NCI-H2029 (cell line): ENCODE data around the gene RBMS1.

Experiments
- DNase-seq: peaks from one replicate; lab custom pipeline; 2025; lab: John Stamatoyannopoulos, UW

Gene RBMS1

DNA sequence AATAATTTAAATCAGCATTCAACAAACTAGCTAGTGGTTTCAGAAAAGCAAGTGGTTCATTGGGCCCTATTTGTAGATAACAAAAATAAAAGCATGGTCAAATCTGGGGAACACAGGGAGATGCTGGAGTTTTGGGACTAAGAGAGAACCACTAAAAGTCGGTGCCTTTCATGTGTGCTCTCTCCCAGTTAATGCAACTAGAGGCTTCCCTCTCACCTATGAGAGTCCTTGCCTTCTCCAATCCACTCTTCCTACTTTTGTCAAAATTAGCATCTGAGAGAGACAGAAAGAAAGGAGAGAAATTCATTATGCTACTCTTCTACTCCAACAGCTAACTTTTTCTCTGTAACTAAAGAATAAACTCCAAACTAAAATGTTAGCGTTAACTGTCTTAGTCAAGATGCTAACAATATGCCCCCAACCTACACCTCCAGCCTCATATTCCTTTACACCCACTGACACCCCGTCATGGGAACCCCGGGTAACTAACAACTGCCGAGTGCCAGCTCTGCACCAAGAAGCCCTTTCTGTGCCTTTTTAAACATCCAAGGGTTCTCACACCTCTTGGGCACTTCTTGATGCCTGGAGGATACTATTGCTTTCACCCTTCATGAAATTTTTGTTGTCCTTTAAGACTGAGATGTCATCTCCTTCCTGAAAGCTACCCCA, 133.4 kb downstream of the RBMS1 start:
- no peak for DNase-seq

DNA sequence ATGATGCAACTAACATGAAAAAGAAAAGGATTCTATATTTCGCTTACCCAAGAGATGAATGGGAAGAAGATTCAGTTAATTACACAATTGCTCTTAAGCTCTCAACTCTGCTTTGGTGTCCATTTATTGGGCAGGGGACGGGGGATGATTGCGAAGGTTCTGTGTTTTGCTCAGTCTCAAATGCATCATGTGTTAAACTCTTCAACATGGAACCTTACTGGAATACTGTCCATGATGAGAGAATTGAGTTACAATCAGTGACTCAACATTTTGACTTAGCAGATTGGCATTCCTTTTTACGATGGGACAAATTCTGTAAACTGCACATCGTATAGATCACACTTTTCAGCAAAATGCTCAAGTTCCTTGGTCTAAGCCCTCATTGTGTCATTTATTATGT, 135.6 kb downstream of the RBMS1 start:
- no peak for DNase-seq

DNA sequence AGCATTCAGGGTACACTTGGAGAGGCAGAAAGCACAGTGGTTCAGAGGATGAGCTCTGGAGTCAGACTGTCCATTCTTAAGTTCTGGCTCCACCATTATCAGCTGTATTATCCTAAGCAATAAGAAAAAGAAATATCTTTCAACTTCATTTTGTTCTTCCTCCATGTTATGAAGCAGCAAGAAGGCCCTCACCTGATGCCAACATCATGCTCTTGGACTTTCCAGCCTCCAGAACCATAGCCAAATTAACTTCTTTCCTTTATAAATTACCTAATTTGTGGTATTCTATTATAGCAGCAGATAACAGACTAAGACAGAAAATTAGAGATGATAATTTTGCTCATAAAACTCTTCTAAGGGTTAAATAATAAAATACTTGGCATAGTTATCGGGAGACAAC, 137.1 kb downstream of the RBMS1 start:
- no peak for DNase-seq

DNA sequence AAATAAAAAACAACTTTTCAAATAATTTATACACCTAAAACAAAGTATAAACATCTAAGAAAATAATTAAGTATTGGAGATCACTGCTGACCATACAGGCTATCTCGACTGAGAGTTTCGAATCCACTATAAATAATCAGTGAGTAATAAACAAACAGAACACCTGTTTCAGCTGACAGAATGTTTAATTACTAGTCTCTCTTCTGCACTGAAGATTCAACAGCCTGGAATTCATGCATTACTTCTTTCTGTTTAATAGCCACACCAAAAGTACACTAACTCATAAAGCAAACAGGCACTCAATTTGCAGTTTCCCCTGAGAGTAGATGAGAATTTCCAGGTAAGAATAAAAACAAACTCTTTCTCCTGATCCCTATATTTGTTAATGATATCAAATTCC, 138.5 kb downstream of the RBMS1 start:
- DNase-seq = no peak

DNA sequence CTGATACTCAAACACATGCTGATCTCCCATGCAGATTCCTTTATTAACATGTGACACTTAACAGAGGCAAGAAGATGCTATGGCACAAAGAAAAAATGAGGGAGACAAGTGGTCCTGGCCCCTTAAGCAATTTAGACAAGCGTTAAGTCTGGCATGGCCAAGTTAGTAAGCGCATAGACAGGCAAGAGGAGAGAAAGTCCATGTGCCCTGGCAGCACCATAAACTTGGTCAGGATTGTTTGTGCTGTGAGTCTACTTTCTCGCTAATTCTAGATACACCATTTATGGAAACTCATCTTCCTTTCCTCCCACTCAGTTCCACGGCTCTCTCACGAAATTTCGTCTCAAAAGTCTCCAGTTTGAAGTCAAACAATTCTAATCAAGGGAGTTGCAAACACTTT, 138.9 kb downstream of the RBMS1 start:
- no peak for DNase-seq

DNA sequence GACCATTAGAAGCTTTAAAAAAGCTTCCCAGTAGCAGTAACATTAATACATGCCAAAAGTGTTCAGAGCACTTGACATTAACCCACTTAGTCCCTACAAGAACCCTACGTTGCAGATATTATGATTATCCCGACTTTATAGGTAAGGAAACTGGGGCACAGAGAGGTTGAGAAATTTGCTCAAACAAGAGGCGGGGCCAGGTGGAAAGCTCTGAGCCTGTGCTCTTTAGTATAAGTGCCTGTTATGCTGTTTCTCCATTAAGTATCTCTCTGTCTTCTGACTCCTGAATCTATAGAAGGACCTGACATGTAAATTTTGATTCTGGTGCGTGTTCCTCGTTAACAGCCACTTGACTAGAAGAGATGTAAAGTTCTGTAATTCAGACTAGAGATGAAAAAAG, 139.8 kb downstream of the RBMS1 start:
- no peak for DNase-seq

DNA sequence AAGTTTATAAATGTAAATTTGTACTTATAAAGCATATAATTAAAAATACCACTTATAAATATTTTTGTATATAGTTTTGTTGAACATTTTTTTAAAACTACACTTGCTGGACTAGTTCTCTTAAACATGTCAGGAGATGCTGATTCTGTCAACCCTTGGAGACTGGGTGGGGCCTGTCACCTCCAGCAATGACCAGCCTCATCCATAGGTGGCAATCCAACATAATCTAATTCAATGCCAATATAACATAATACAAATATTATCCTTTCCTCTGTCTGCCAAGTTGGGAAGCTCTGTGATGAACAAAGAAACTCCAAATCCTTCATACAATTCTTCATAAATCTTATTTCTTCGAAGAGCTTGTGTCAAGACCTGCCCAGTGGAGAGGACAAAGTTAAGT, 140.4 kb downstream of the RBMS1 start:
- no peak for DNase-seq

DNA sequence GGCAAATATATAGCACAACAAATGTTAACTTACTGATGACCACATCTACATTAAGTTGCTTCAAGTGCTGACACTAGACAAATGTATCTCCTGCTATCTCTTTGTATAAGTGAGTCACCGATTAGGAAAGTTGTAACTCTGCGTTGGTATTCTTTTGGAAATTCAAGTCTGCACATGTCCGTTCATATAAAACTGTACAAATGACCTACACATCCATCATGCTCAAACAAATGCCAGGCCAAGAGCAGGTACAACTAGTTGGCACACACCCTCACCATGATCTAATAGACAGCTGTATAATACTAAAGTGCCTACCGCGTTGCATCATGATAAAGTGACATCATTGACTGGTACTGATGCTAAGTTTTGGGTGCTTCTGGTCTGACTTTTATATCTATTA, 141.1 kb downstream of the RBMS1 start:
- no peak for DNase-seq

DNA sequence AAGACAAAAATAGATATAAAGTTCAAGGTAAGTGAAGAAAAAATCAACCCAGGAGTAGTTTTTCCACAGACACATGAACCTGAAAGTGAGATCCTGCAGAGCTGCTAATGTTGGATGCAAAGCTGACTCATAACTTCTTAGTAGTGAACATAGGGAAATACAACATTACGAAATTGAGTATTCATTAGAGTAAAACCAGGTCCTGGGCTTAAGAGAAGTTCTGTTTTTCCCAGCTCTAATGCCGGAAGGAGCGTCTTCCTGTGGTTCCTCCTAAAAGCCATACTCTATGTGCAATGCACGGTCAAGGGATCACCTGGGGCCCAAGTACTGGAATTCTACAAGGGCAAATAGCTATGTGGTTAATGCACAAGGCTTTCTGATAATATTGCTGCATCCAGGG, 141.7 kb downstream of the RBMS1 start:
- DNase-seq = no peak

DNA sequence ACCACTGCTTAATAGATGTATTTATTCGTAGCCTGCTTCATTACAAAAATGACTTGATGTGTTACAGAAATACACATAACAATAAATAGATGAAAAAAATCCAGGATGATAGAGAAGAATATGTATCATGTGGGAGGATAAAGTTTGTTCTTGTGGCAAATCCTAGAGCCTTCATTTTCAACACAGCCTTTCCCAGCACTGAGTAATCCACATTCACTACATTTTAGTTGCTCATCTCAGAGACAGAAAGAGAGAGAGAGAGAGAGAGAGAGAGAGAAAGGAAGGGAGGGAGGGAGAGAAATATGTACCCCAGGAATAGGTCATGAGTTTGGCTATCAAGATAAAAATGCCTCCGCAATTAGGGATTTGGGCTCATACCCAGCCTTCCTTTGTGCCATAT, 144.3 kb downstream of the RBMS1 start:
- no peak for DNase-seq

DNA sequence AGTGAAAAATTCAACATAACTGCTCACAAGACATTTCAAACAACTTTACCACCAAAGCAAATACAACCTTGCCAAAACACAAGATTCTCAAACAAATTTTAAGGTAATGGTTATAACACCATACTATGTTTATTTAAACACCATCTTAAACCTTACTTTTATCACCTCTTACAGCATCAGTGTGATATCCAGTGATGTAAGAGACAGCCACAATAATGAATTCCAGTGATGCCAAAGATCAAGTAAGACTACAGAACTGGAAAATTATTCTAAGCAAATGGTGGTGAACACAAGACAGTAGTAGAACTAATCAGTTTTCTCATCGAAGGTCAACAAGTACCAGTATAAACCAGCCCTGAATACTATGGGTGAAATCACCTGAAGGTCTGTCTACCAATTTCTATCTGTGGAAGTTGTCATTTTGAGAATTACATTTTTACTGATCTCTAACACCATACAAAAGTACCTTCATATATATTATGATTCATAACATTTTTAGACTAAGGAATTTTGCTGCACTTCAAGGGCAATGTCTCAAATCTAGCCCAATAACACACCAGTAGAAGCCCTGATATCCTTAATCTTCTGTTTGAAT, 146.2 kb downstream of the RBMS1 start:
- DNase-seq = no peak

DNA sequence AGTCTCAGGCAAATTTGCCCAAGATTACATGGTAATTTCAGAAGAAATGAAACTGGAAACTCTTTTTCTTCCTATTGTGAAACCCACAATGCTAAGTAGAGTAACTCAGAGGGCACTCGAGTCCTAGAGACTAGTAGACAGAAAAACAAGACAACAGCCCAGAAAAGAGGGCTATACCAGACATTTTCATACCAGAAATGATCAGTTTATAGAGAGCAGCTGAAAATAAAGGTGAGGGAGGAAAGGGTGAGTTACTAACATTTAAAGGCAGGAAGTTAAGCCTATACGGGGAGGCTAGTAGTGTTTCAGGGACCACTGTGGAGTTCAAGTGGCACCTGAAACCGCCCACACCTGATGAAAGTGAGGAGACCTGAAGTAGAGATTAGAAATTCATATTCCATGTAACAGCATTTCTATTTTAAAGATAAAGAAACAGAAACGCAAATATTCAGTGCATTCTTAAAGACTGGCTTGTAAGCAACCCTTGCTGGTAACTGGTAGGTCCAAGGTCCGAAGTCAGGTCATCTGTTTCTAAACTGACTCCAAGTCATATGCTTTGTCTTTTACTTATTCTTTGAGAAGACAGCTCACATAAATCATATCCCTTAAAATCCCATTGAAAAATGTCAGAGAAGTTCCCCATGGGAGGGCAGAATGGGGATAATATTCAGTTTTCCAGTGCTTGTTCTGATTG, 148.4 kb downstream of the RBMS1 start:
- no peak for DNase-seq

DNA sequence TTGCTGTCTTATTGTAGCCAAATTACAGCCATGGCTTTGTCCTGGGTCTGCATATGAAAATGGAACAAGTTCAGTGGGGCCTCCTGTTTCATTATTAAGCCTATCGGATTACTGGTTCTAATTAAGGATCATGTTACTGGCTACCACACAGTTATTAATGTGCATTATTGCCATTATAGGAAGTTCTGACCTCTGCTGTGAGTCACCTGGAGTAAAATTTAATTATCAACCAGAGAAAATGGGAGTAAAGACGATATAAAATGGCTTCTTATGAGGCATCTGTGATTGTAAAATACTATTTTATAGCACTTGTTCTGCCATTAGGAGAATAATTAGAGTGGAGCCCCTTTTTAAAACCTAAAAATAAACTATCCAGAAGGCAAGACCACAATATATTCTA, 150.2 kb downstream of the RBMS1 start:
- no peak for DNase-seq

DNA sequence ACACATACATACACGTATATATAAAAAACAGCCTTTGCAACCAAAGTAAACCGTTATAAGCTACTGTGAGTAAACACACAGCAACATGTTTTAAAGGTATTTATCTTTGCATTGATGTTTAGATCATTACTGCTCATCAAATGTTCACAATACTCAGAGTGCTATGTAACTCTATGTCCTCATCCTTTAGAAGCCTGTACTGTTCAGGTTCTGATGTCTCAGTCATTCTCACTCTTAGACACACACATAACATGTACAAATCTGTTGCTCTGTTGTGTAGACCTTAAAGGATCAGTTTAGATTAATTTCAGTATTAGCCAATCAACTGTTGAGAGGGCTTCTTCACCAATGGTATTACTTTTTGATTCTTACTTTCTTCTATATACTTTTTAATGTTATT, 153.9 kb downstream of the RBMS1 start:
- no peak for DNase-seq

DNA sequence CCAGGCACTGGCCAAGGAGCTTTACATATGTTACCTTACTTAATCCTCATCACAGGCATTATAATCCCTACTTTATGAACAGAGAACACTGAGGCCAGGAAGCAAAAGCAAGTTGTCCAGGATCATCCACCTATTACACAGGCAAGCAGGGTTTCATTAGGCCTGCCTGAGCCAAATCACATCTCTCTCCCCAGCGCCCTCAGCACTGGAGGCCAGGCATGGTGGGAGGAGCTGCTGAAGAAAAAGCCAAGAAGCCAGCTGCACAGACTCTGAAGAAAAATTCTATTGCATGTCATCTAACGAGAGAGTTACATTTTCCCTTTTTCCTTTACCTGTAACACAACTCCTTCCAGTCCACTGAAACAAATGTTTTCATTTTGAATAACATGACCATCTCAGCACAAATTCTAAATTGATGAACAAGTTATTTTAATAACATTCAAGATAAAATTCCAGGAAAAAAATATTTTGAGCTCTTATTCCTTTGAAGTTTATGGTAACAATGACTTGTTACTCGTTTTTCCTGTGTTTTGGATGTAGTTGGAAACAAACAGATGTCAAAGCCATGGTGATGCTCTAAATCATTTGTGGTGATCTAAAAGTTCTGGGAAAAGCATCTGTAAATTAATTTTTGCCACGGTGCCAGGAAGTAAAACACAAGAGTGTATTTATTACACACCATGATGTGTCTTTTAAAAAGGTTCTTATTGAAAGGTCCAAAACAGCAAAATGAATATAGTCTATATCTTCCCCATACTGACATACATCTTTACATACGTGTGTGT, 154.5 kb downstream of the RBMS1 start:
- no peak for DNase-seq

DNA sequence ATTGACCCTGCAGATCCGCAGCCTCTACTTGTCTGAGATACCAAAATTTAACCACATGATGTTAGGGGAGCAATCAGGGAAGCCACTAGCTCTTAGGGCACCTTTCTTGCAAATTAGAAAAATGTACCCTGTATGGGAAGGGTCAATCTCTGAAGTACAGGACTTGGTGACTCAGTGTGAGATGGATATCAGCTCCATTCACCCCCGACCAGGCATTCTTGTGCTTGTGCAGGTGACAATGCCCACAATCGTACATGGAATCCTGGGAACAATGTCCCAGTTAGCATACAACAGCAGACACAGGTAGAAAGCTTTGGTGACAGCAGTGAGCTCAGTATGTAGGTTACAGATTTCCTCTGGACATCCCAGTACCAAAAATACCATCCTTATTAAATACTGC, 155.9 kb downstream of the RBMS1 start:
- DNase-seq = no peak

DNA sequence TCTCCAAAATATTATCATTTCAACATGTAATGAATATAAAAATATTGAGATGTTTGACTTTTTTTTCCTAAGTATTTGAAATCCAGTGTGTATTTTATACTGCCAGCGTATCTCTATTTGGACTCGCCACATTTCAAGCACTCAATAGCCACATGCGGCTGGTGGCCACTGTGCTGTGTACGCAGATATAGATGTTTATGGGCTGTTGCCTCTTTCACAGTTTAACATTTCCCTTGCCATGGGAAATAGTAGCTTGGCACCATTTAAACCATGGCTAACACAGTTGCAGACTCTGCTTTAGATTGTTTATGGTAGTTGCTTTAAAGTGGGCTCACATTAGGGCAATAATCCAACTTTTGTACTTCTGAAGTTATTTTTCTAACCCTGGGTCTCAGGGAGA, 157.0 kb downstream of the RBMS1 start:
- no peak for DNase-seq

DNA sequence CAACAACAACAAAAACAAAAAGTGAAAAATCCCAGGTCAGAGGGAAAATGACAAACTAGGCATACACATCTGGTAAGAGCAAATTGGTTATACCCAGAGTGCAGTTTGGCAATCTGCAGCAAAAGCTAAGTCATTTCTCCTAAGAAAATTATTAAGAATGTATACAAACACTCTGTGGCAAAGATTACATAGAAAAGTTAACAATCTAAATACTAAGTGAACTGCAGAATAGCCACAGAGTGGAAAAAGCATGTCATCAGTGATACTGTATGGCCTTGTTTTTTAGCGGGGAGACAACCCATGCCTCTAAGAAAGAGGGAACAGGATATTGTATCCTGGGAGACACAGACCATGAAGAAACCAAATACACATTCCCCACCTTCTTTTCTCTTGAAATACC, 157.5 kb downstream of the RBMS1 start:
- DNase-seq = no peak

DNA sequence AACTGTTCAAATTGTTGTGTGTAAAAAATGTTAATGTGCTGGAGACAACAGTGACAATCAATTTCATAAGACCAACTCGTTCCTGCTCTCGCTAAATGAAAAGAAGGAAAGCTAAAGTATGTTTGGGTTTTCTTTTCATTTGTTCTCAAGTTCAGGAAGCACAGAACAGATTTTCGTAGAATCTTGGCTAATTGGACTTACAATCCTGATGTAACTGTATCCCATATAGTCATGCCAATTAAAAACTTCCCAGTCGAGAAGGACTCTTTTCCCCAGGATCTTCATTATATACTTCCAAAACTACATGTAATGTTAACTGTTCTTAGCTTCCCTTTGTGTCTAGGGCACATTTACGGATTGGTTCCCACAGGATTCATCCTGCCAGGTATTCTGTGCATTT, 158.2 kb downstream of the RBMS1 start:
- DNase-seq = no peak

DNA sequence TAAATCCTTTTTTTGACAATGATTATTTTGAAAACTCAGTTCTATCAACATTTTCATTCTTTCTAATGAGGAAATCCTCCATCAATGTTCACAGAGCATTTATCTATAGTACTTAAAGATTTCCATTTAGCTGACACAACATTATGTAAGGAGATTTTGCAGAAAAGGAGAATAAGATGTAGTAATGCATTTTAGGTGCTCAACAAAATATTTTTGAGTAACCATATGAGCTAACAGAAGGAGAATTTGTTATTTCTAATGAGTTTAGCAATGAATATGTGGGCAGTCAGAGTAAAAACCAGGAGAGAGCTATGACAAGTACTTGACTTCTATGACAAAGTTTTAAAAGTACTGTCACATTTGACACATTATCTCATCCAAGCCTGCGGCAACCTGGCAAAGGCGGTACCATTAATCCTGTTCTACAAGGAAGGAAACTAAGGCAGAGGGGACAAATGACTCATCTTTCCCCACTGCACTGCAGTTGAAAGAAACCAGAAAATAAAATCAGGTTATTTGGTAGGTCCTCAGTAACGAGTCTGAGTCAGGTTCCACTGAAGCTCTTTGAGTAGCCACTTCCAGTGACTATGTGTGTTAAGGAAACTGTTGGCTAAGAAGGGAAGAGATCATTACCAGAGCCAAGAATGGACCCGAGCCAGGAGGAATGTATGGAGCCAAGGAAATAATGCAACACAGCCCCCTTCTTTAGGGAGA, 159.4 kb downstream of the RBMS1 start:
- DNase-seq = no peak

DNA sequence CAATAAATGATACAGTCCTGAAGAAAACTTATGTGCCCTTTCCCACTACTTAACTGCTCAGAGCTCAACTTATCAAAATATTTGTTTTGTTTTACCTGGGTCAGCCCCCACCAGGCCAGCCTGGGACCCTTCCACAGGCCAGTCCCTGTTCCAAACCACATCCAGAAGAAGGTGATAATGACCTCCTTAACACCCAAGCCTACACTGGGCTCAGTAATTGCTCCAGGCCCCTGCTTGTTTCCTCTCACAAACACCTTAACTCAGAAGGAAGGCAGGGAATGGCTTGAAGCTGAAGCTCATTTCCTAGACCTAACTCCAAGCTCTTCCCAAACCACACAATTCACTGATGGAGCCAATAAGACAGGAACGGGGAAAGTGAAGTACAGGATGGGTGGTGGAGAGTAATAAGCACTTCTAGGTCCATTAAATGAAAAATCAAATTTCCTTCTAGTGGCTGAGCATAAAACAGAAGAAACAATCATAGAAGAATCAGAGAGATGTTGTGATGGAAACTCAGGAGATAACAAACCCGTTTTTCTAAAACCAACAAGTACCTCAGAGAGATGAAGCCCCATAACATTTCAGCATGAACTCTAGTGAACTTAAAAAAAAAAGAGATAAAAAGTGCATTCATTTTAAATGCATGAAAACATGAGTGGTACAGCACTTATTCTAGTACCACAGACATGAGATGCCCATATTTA, 160.1 kb downstream of the RBMS1 start:
- DNase-seq = no peak

DNA sequence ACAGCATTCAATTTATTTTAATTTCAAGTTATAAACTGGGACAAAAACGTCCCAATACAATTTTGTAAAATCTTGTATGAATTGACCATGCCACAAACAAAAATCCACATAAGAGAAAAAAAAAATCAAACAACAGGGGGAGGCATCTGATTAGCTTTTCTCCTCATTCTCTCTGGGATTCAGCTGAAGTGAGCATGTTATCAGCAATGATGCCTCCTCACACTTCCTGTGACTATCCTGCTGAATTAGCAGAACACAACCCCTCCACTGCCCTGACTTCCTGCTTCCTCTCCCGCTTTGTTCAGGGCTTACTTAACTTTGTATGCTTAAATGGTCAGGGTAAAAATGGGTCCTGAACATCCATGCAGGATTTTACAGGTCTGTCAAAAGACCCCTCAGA, 161.3 kb downstream of the RBMS1 start:
- DNase-seq = no peak
